HCT116 (cell line): Measurements from ENCODE around the gene SUPT3H. TPM values are rescaled to one million over a fixed set of nuclear protein-coding genes. Genes with fewer than 3 reads are reported as not detected.

Source experiments
- ATAC-seq: fragments of 200-7000 bp; cut with Tn5 transposase; 2 replicates; pipeline ENCODE4 v1.9.1; 2020; ENCODE audit warnings: mild to moderate bottlenecking, moderate library complexity
- BruUV-seq: library from RNA; stranded (reverse); fragments of 400-500 nt; replicated peaks from 2 replicates; lab custom pipeline; 2021; lab: Mats Ljungman, UMichigan
- CTCF ChIA-PET: fragments of 300-600 bp; sonication (Branson Sonifier 250); formaldehyde crosslinking; loops from one replicate; lab custom pipeline; 2021; ENCODE audit warnings: antibody characterized with exemption; lab: Charles Lee
- POLR2A ChIA-PET: fragments of 300-600, 350-600 bp; sonication (Branson Sonifier 250); formaldehyde crosslinking; loops from one replicate; lab custom pipeline; 2021; ENCODE audit warnings: antibody characterized with exemption; lab: Charles Lee
- RAD21 ChIA-PET, 2 experiments: fragments of 300-600 bp; sonication (Branson Sonifier 250); formaldehyde crosslinking; loops; one replicate each; lab custom pipeline; 2023; ENCODE audit warnings: low total read pairs in 2 of 2; ENCODE audit not compliant: uncharacterized antibody in 2 of 2, unreplicated experiment in 2 of 2, low non-redundant PET in 1 of 2; lab: Charles Lee
- DNase-seq: peaks from one replicate; pipeline ENCODE4 v3.0.0-alpha.2; 2010; ENCODE audit warnings: low read depth, low spot score
- H2AFZ ChIP-seq: fragments of 200-600 bp; shearing (Covaris generic), sonication (generic); 2 replicates; pipeline ENCODE4 v1.6.1; 2017; ENCODE audit warnings: low read depth, mixed run types, mixed read lengths, antibody characterized with exemption, low read length; ENCODE audit not compliant: poor library complexity, severe bottlenecking
- H3K27ac ChIP-seq: 2 replicates; pipeline ENCODE4 v1.5.1; 2012; ENCODE audit warnings: low read depth, low read length
- H3K27me3 ChIP-seq: fragments of 200-600 bp; sonication (generic); 2 replicates; pipeline ENCODE4 v1.6.1; 2016; ENCODE audit warnings: mixed run types, low read length, mixed read lengths; ENCODE audit not compliant: insufficient read depth
- H3K36me3 ChIP-seq, 2 experiments: fragments of 200-500 bp in 1 of 2; fragments of 200-600 bp in 1 of 2; sonication (Bioruptor generic) in 1 of 2; sonication (generic) in 1 of 2; 2 replicates each; pipeline versions ENCODE4 v1.5.1 to v1.6.1; 2014 to 2016; ENCODE audit warnings: low read length in 2 of 2, inconsistent platforms in 1 of 2, mixed read lengths in 1 of 2, mixed run types in 1 of 2; ENCODE audit not compliant: insufficient read depth in 2 of 2, control insufficient read depth in 1 of 2
- H3K4me1 ChIP-seq, 2 experiments: fragments of 200-600 bp in 1 of 2; sonication (generic) in 1 of 2; 2 replicates each; pipeline versions ENCODE4 v1.5.1 to v1.6.1; 2012 to 2017; ENCODE audit warnings: low read length in 2 of 2, inconsistent platforms in 1 of 2, mild to moderate bottlenecking in 1 of 2, mixed read lengths in 1 of 2, mixed run types in 1 of 2, moderate library complexity in 1 of 2; ENCODE audit not compliant: insufficient read depth in 2 of 2, control insufficient read depth in 1 of 2
- H3K4me2 ChIP-seq: fragments of 200-600 bp; sonication (generic); 2 replicates; pipeline ENCODE4 v1.6.1; 2017; ENCODE audit warnings: mixed run types, low read length, mixed read lengths
- H3K4me3 ChIP-seq, 2 experiments: fragments of 200-600 bp in 1 of 2; sonication (generic) in 1 of 2; replicated peaks in 1 of 2; 2 replicates each; pipeline ENCODE4 v1.5.1; 2011 to 2016; ENCODE audit warnings: low read length in 2 of 2, control low read depth in 1 of 2, low read depth in 1 of 2, mild to moderate bottlenecking in 1 of 2, mixed read lengths in 1 of 2, mixed run types in 1 of 2
- H3K79me2 ChIP-seq: fragments of 200-600 bp; sonication (generic); 2 replicates; pipeline ENCODE4 v1.6.1; 2017; ENCODE audit warnings: mild to moderate bottlenecking, mixed run types, low read length, moderate library complexity, mixed read lengths; ENCODE audit not compliant: insufficient read depth
- H3K9ac ChIP-seq: fragments of 200-600 bp; sonication (generic); 2 replicates; pipeline ENCODE4 v1.6.1; 2016; ENCODE audit warnings: low read length, mixed read lengths
- H3K9me2 ChIP-seq: fragments of 200-600 bp; sonication (generic), shearing (Covaris generic); 2 replicates; pipeline ENCODE4 v1.6.1; 2017; ENCODE audit warnings: mixed run types, mild to moderate bottlenecking, moderate library complexity; ENCODE audit not compliant: insufficient read depth
- H3K9me3 ChIP-seq, 2 experiments: fragments of 200-500 bp in 1 of 2; fragments of 200-600 bp in 1 of 2; sonication (Bioruptor generic) in 1 of 2; sonication (generic) in 1 of 2; 2 replicates each; pipeline ENCODE4 v1.6.1; 2014 to 2017; ENCODE audit warnings: low read length in 2 of 2, mixed read lengths in 2 of 2, inconsistent platforms in 1 of 2, low read depth in 1 of 2, mild to moderate bottlenecking in 1 of 2, mixed run types in 1 of 2, moderate library complexity in 1 of 2; ENCODE audit not compliant: control insufficient read depth in 1 of 2, insufficient read depth in 1 of 2
- H4K20me1 ChIP-seq: fragments of 200-600 bp; sonication (generic), shearing (Covaris generic); 2 replicates; pipeline ENCODE4 v1.6.1; 2017; ENCODE audit warnings: mixed run types, mild to moderate bottlenecking, moderate library complexity; ENCODE audit not compliant: insufficient read depth
- ATF3 ChIP-seq: IDR thresholded peaks from 2 replicates; pipeline ENCODE4 v1.6.1; 2012
- CBX3 ChIP-seq: IDR thresholded peaks from 2 replicates; pipeline ENCODE4 v1.6.1; 2012; ENCODE audit warnings: low read depth
- CTCF ChIP-seq, 3 experiments: fragments of 200-600 bp in 1 of 3; sonication (generic) in 1 of 3; IDR thresholded peaks in 2 of 3; conservative IDR thresholded peaks in 1 of 3; 2 replicates each; pipeline ENCODE4 v1.5.1; 2012 to 2017; ENCODE audit warnings: low read depth in 2 of 3, low read length in 2 of 3, antibody characterized with exemption in 1 of 3, borderline replicate concordance in 1 of 3, control low read depth in 1 of 3, mild to moderate bottlenecking in 1 of 3, mixed read lengths in 1 of 3, mixed run types in 1 of 3, moderate library complexity in 1 of 3; ENCODE audit not compliant: insufficient read depth in 1 of 3
- ELF1 ChIP-seq: IDR thresholded peaks from 2 replicates; pipeline ENCODE4 v1.6.1; 2012; ENCODE audit warnings: low read depth, borderline replicate concordance
- EZH2 ChIP-seq: fragments of 200-600 bp; sonication (generic); IDR thresholded peaks from 2 replicates; pipeline ENCODE4 v1.6.1; 2017; ENCODE audit warnings: antibody characterized with exemption, mixed run types
- EZH2phosphoT487 ChIP-seq: fragments of 200-600 bp; IDR thresholded peaks from 2 replicates; pipeline ENCODE4 v1.6.1; 2018; ENCODE audit warnings: antibody characterized with exemption, borderline replicate concordance
- JUND ChIP-seq: IDR thresholded peaks from 2 replicates; pipeline ENCODE4 v1.6.1; 2012
- MAX ChIP-seq: IDR thresholded peaks from 2 replicates; pipeline ENCODE4 v1.6.1; 2012
- SP1 ChIP-seq: IDR thresholded peaks from 2 replicates; pipeline ENCODE4 v1.6.1; 2012; ENCODE audit warnings: low read depth
- SRF ChIP-seq: IDR thresholded peaks from 2 replicates; pipeline ENCODE4 v1.6.1; 2012; ENCODE audit warnings: low read depth
- TCF7L2 ChIP-seq: IDR thresholded peaks from 2 replicates; pipeline ENCODE4 v1.7.0; 2011; ENCODE audit warnings: borderline replicate concordance, inconsistent platforms; ENCODE audit not compliant: insufficient read depth, insufficient read length; ENCODE audit errors: extremely low read depth
- YY1 ChIP-seq: IDR thresholded peaks from 2 replicates; pipeline ENCODE4 v1.6.1; 2011; ENCODE audit warnings: low read length, low read depth, moderate library complexity, mild to moderate bottlenecking; ENCODE audit not compliant: insufficient replicate concordance; ENCODE audit errors: extremely low read depth
- ZBTB33 ChIP-seq: IDR thresholded peaks from 2 replicates; pipeline ENCODE4 v1.6.1; 2011; ENCODE audit warnings: mild to moderate bottlenecking, low read length, moderate library complexity; ENCODE audit not compliant: insufficient replicate concordance; ENCODE audit errors: extremely low read depth
- ZNF274 ChIP-seq: fragments of 200-500 bp; sonication (Bioruptor generic); IDR thresholded peaks from 2 replicates; pipeline ENCODE4 v1.6.1; 2014; ENCODE audit warnings: mild to moderate bottlenecking, low read depth, low read length, inconsistent platforms
- intact Hi-C: fragments of 100-400 bp; cut with micrococcal nuclease; formaldehyde crosslinking; loops from 2 replicates; pipeline ENCODE4 v1.10.0; 2022
- total RNA-seq: library from RNA; stranded (reverse); gene quantifications from one replicate; pipeline ENCODE4 v1.2.1, GENCODE V29; 2021; ENCODE audit not compliant: unreplicated experiment

The SUPT3H gene
- total RNA-seq, 1 experiment from 2014 or later: 7.4 TPM

- H3K4me3 ChIP-seq: no peak overlapping the region
- DNase-seq: no peak
- no peak for TF ChIP-seq JUND
- TF ChIP-seq TCF7L2: no peak
- TF ChIP-seq ZNF274: no peak
- TF ChIP-seq MAX: no peak
- no peak for TF ChIP-seq EZH2phosphoT487
- no peak for TF ChIP-seq ELF1
- TF ChIP-seq SRF: no peak
- TF ChIP-seq YY1: no peak
- TF ChIP-seq SP1: no peak
- no peak for ATAC-seq
- H2AFZ ChIP-seq: no peak overlapping the region
- no peak overlapping the region for H3K9ac ChIP-seq
- H3K4me1 ChIP-seq: no peaks in the 10 kb centered on the region
- H3K36me3 ChIP-seq: no peaks in the 10 kb centered on the region
- no TSS peak for BruUV-seq
- intact Hi-C loops: no loop called here
- H3K27ac ChIP-seq: no peak overlapping the region
- no peaks in the 10 kb centered on the region for H3K79me2 ChIP-seq
- no peaks in the 10 kb centered on the region for H3K27me3 ChIP-seq
- POLR2A ChIA-PET: no interaction called here
- RAD21 ChIA-PET: no interaction called here
- H3K9me3 ChIP-seq: no peaks in the 10 kb centered on the region
- H3K9me2 ChIP-seq: no peaks in the 10 kb centered on the region
- H3K4me2 ChIP-seq: no peak overlapping the region
- CTCF ChIA-PET: no interaction called here
- no peaks in the 10 kb centered on the region for H4K20me1 ChIP-seq
Observed at GRCh38 chr6:45293306-45293705, 84.4 kb downstream of the SUPT3H start.

GRCh38 chr6:45289751-45290514 lies 87.8 kb downstream of the SUPT3H start:
- POLR2A ChIA-PET: no interaction called here
- TF ChIP-seq ELF1 (no peak), YY1 (no peak), SRF (no peak), EZH2phosphoT487 (no peak), CBX3 (no peak), EZH2 (no peak), JUND (no peak), CTCF (IDR thresholded peaks at IDR 0.05 in 2 of 3, conservative IDR thresholded peaks at IDR 0.05 in 1 of 3; ENCODE audit: borderline replicate concordance in 1 of 3, insufficient read depth in 1 of 3, low read depth in 2 of 3, low read length in 2 of 3) (no peak), ATF3 (no peak), ZBTB33 (no peak)

More at GRCh38 chr6:45289751-45290514, 87.8 kb downstream of the SUPT3H start:
- H4K20me1 ChIP-seq: no peaks in the 10 kb centered on the region
- no peaks in the 10 kb centered on the region for H3K4me1 ChIP-seq
- no peak overlapping the region for H3K4me3 ChIP-seq
- no peak overlapping the region for H3K27ac ChIP-seq
- H3K36me3 ChIP-seq: no peaks in the 10 kb centered on the region
- H3K27me3 ChIP-seq: no peaks in the 10 kb centered on the region
- H3K4me2 ChIP-seq: no peak overlapping the region
- H2AFZ ChIP-seq: no peak overlapping the region
- intact Hi-C loops: no loop called here
- CTCF ChIA-PET: no interaction called here
- BruUV-seq: no TSS peak
- no peak for ATAC-seq
- H3K79me2 ChIP-seq: no peaks in the 10 kb centered on the region
- no peaks in the 10 kb centered on the region for H3K9me3 ChIP-seq
- no peak for DNase-seq
- H3K9me2 ChIP-seq: no peaks in the 10 kb centered on the region
- no peak overlapping the region for H3K9ac ChIP-seq
- RAD21 ChIA-PET: no interaction called here
